HEK293T (cell line): ENCODE data around the gene PEX12.
"Not testable (repeated sequence)": the region's sequence is repeated elsewhere in the genome, so short reads cannot be mapped to it uniquely, and the experiment has no call there.

Source experiments
- CTCF ChIA-PET: fragments of 350-600 bp; formaldehyde crosslinking; extraction: SDS; loops from one replicate; lab custom pipeline; 2021; ENCODE audit warnings: antibody characterized with exemption, inconsistent platforms; lab: Yijun Ruan, JAX
- POLR2A ChIA-PET: fragments of 350-600 bp; formaldehyde crosslinking; extraction: SDS; loops from one replicate; lab custom pipeline; 2020; ENCODE audit warnings: antibody characterized with exemption, inconsistent platforms; lab: Yijun Ruan, JAX
- DNase-seq: peaks from one replicate; pipeline ENCODE4 v3.0.0; 2012; ENCODE audit warnings: mixed read lengths; ENCODE audit errors: extremely low spot score
- ARNT ChIP-seq: fragments of 450-650 bp; IDR thresholded peaks from 2 replicates; pipeline ENCODE4 v1.6.1; 2017; ENCODE audit warnings: mild to moderate bottlenecking
- BHLHE40 ChIP-seq: fragments of 450-650 bp; IDR thresholded peaks from 2 replicates; pipeline ENCODE4 v1.6.1; 2016; ENCODE audit warnings: mild to moderate bottlenecking, moderate library complexity, borderline replicate concordance
- CTBP1 ChIP-seq: fragments of 450-650 bp; IDR thresholded peaks from 2 replicates; pipeline ENCODE4 v1.6.1; 2016; ENCODE audit warnings: borderline replicate concordance
- ELF4 ChIP-seq: fragments of 450-650 bp; IDR thresholded peaks from 2 replicates; pipeline ENCODE4 v1.6.1; 2017; ENCODE audit warnings: antibody characterized with exemption
- FOXA1 ChIP-seq: fragments of 450-650 bp; IDR thresholded peaks from 2 replicates; pipeline ENCODE4 v1.6.1; 2016; ENCODE audit warnings: mild to moderate bottlenecking
- FOXK2 ChIP-seq: fragments of 450-650 bp; IDR thresholded peaks from 2 replicates; pipeline ENCODE4 v1.6.1; 2016; ENCODE audit warnings: mild to moderate bottlenecking
- FOXM1 ChIP-seq: fragments of 450-650 bp; IDR thresholded peaks from 2 replicates; pipeline ENCODE4 v1.6.1; 2017; ENCODE audit warnings: mild to moderate bottlenecking, borderline replicate concordance
- HDGF ChIP-seq: fragments of 450-650 bp; IDR thresholded peaks from 2 replicates; pipeline ENCODE4 v1.6.1; 2017; ENCODE audit warnings: antibody characterized with exemption, borderline replicate concordance
- L3MBTL2 ChIP-seq: fragments of 450-650 bp; conservative IDR thresholded peaks from 2 replicates; pipeline ENCODE4 v1.6.1; 2016; ENCODE audit warnings: mild to moderate bottlenecking
- LEF1 ChIP-seq: fragments of 450-650 bp; IDR thresholded peaks from 2 replicates; pipeline ENCODE4 v1.6.1; 2017; ENCODE audit warnings: mild to moderate bottlenecking, borderline replicate concordance
- NFRKB ChIP-seq: fragments of 450-650 bp; IDR thresholded peaks from 2 replicates; pipeline ENCODE4 v1.6.1; 2016; ENCODE audit warnings: mild to moderate bottlenecking, moderate library complexity
- SP1 ChIP-seq: fragments of 450-650 bp; IDR thresholded peaks from 2 replicates; pipeline ENCODE4 v1.6.1; 2017
- SUZ12 ChIP-seq: fragments of 450-650 bp; IDR thresholded peaks from 2 replicates; pipeline ENCODE4 v1.6.1; 2016; ENCODE audit warnings: mild to moderate bottlenecking
- TARDBP ChIP-seq: fragments of 450-650 bp; IDR thresholded peaks from 2 replicates; pipeline ENCODE4 v1.6.1; 2016
- ZNF384 ChIP-seq: fragments of 450-650 bp; IDR thresholded peaks from 2 replicates; pipeline ENCODE4 v1.6.1; 2016
- TF ChIP-seq, protein P1 (sequence below): fragments of 450-650 bp; IDR thresholded peaks from 2 replicates; pipeline ENCODE4 v1.6.1; 2016

Gene PEX12

DNA sequence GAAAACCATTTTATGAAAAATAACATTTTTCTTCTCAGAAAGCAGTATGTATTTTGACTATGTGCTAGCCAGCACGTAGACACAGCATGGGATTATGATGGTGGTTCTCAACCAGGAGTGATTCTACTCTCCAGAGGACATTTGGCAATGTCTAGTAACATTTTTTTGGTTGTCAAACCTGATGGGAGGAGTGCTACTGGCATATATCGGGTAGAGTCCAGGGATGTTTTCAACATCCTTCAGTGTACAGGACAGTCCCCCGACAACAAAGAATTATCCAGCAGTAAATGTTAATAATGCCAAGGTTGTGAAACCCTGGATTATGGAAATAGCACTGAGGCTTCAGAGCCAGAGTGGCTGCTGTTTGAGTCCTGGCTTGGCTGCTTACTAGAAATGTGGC lies 36.4 kb upstream of the PEX12 start:
- CTCF ChIA-PET, result interaction anchor here (0.6 to 4.4 kb wide), 5 partner anchors 12 to 140 kb away, joined by 3 to 50 read pairs (median 4); no protein-coding TSS in a partner anchor
- TF ChIP-seq TARDBP, result no peak
- no peak for DNase-seq
- POLR2A ChIA-PET, result no interaction called here

DNA sequence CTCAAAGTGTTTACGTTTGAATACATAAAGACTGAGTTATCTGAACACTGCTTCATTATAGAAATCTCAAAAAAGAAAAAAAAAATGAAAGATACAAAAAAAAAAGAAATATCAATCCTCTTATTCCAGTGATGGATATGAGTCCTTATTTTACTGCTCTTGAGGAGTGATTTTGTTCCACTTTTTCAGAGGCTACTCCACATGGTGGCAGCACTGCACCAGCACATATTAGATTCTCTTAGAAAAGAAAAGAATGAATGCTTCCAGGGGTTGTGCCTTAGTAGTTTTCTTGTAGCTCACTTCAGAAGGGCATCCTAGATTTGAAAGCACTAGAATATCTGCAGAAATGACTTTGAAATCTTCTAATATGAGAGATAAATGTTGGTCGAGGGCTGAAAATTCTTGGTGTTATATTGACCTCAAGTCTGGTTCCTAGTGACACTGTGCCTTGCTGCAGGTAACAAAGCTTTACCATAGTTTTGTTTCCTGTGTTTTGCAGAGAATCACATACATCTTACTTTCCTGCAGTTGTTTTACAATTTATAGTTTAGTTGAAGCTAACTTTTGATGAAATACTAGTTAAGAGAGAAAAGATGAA lies 34.7 kb upstream of the PEX12 start:
- CTCF ChIA-PET, result interaction anchor here (0.5 to 4.4 kb wide), 17 partner anchors 10 to 981 kb away, joined by 3 to 50 read pairs (median 4); no protein-coding TSS in a partner anchor
- DNase-seq, result peak; percentile 14
- no peak for TF ChIP-seq ZNF384
- POLR2A ChIA-PET, result interaction anchor here (0.6 to 3.7 kb wide), 7 partner anchors 24 to 196 kb away, joined by 3 to 18 read pairs (median 4); partner anchors contain the start of genes PEX12 and TAF15

DNA sequence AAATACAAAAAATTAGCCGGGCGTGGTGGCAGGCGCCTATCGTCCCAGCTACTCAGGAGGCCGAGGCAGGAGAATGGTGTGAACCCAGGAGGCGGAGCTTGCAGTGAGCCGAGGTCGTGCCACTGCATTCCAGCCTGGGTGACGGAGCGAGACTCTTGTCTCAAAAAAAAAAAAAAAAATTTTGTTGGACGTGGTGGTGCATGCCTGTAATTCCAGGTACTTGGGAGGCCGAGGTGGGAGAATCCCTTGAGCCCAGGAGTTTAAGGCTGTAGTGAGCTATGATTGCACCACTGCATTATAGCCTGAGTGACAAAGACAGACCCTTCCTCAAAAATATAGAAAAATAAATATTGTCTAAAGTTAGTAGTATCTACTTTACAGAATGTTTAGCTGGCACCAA lies 32.4 kb upstream of the PEX12 start:
- DNase-seq, result not testable (repeated sequence)
- ChIA-PET CTCF (interaction anchor here (4.4 kb wide), 1 partner anchor 138 kb away, joined by 50 read pairs; no protein-coding TSS in a partner anchor), POLR2A (interaction anchor here (3.7 kb wide), 1 partner anchor 32 kb away, joined by 18 read pairs; the partner anchor contains the start of gene PEX12)

DNA sequence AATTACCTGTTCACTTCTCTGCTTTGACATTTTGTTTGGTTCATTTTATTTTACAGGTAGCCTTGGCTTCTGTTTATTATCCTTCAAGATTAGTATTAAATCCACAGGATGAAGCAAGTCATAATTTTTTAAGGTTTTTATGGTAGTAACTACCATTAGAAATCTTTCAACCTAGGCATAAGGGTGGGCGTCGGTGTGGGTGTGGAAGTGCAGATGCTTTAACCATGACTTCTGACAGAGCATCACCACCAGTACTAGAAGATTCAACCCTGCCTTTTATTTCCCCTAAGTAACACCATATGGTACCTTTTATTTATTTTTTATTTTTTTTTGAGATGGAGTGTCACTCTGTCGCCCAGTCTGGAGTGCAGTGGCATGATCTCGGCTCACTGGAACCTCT lies 31.5 kb upstream of the PEX12 start:
- ChIA-PET POLR2A (no interaction called here), CTCF (no interaction called here)
- DNase-seq, result no peak
- TF ChIP-seq, protein P1, sequence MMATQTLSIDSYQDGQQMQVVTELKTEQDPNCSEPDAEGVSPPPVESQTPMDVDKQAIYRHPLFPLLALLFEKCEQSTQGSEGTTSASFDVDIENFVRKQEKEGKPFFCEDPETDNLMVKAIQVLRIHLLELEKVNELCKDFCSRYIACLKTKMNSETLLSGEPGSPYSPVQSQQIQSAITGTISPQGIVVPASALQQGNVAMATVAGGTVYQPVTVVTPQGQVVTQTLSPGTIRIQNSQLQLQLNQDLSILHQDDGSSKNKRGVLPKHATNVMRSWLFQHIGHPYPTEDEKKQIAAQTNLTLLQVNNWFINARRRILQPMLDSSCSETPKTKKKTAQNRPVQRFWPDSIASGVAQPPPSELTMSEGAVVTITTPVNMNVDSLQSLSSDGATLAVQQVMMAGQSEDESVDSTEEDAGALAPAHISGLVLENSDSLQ, result no peak
- no peak for TF ChIP-seq CTBP1
- TF ChIP-seq L3MBTL2, result no peak
- TF ChIP-seq HDGF, result no peak
- TF ChIP-seq ZNF384, result no peak
- no peak for TF ChIP-seq TARDBP

DNA sequence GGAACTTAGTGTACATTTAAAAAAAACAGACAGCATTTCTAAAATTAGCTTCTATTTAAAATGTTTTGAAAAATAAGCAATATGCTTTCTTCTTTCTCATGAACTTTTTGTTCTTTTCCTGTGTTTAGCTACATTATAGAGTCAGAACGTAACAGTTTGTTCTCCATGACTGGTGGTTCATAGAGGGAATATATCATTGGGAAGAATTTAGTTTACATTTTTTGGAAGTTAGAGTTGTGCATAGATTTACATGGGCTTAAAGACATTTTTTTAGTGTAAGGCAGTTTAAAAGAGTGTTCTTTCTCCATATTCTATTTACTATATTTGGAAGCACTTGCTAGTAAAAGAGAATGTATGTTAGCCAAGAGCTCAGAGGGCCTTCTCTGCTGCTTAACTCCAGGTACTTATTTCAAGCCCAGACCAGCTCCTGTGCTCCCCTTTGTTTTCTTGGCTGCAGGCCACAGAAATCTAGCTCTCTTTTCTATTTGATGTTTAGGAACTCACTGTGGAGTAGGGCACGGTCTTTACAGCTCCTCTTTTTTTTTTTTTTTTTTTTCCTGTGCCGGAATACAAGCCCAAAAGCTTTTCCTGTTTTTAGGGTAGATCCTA lies 29.0 kb upstream of the PEX12 start:
- ChIA-PET POLR2A (interaction anchor here (0.8 kb wide), 1 partner anchor 201 kb away, joined by 4 read pairs; no protein-coding TSS in a partner anchor), CTCF (interaction anchor here (0.6 to 1.6 kb wide), 3 partner anchors 140 to 583 kb away, joined by 3 to 5 read pairs (median 3); no protein-coding TSS in a partner anchor)
- TF ChIP-seq FOXK2 (no peak), TARDBP (no peak), FOXM1 (no peak), ELF4 (no peak), HDGF (no peak), CTBP1 (no peak), NFRKB (no peak), L3MBTL2 (no peak), FOXA1 (no peak)
- no peak for DNase-seq

DNA sequence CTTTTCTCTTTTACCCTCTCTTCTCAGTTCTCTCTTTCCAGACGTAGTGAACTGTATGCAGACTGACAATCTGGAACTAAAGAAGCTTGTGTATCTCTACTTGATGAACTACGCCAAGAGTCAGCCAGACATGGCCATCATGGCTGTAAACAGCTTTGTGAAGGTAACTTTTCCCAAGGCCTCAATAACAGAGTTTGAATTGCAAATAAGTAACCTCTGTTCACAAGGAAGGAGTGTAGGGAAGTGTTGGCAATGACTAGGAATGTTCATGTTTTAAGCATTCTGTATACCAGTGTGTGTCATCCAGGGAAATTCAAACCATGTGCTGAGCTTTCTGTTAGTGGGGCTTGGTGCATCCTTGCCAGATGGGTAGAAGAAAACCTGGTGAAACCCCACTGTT lies 27.3 kb upstream of the PEX12 start:
- ChIA-PET CTCF (no interaction called here), POLR2A (interaction anchor here (1.1 kb wide), 1 partner anchor 27 kb away, joined by 3 read pairs; the partner anchor contains the start of gene PEX12)
- TF ChIP-seq ZNF384, result no peak
- no peak for TF ChIP-seq HDGF
- TF ChIP-seq CTBP1, result no peak
- TF ChIP-seq L3MBTL2, result no peak
- TF ChIP-seq SUZ12, result no peak
- TF ChIP-seq FOXA1, result no peak
- TF ChIP-seq, protein P1, result no peak
- TF ChIP-seq LEF1, result no peak
- no peak for TF ChIP-seq FOXM1
- no peak for TF ChIP-seq SP1
- no peak for TF ChIP-seq NFRKB
- no peak for TF ChIP-seq TARDBP
- TF ChIP-seq ARNT, result no peak
- no peak for TF ChIP-seq FOXK2
- TF ChIP-seq BHLHE40, result no peak
- TF ChIP-seq ELF4, result no peak
- no peak for DNase-seq

DNA sequence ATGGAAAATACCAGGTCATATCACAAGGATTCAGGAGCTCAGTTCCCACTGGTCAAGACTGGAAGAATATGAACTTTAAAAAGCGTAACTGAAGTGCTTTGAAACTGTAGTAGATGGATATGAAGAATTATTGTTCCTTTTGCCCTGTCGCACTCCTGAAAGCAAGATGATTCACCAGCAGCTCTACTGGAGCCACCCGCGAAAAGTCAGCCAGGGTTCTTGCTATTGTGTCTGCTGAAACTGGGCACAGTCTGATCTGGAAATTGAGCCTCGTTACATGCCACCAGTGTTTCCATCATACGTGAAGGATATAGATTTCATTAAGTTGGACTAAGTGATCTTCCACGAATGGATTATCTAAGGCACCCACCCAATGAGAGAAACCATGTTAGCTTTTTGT lies 25.3 kb upstream of the PEX12 start:
- ChIA-PET CTCF (no interaction called here), POLR2A (interaction anchor here (1.2 to 1.9 kb wide), 2 partner anchors 17 to 26 kb away, joined by 3 to 8 read pairs; partner anchors contain the start of genes AP2B1 and PEX12)
- TF ChIP-seq ARNT (no peak), ELF4 (no peak), FOXM1 (no peak), CTBP1 (no peak), LEF1 (no peak), SP1 (no peak), ZNF384 (no peak), TARDBP (no peak), L3MBTL2 (no peak), SUZ12 (no peak), FOXA1 (no peak)
- TF ChIP-seq, protein P1, result no peak
- no peak for DNase-seq
